CD4-positive, alpha-beta T cell treated with Interferon alpha-2 for 1 hour (primary cell): ENCODE results near the gene KCND2.
A peak's percentile ranks its signal among the peaks of the same experiment; 100 is the strongest.

ENCODE experiments used
- DNase-seq, 2 donors: peaks; one replicate each; pipeline ENCODE4 v3.0.0-alpha.2; 2020 to 2022

The KCND2 gene

GRCh38 chr7:120714945-120715344 is 442.0 kb downstream of the KCND2 start:
- no peak for DNase-seq

- no peak for DNase-seq
These were observed 443.3 kb downstream of the KCND2 start for GRCh38 chr7:120716307-120716706.

DNA sequence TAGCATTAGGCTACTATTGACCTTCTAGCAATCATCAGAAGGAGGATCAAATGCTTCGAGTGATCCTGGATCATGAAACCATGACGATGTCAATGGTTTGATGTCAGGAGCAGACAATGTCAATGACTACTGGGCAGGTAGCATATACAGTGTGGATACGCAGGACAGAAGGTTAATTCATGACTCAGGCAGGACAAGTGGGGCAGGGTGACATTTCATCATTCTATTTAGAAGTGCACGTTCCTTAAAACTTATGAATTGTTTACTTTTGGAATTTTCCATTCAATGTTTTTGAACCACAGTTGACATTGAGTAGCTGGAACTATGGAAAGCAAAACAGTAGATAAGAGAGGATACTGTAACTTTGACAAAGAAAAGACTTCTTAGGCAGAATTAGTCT is 444.2 kb downstream of the KCND2 start:
- DNase-seq: no peak

DNA sequence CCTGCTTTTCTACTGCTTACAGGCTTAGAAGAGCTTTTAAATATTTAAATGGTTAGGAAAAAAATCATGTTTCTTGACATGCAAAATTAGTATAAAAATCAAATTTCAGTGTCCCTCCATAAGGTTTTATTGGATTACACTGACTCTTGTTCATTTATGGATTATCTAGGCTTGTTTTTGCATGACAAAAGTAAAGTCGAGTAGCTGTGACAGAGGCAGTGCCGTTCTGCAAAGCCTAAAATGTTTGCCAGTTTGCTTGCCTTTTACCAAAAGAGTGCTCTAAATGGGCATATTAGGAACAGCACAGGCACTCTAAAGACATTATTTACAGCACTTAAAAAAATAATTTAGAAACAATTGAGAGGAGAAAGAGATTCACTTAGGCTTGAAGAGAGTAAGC is 445.4 kb downstream of the KCND2 start:
- DNase-seq: no peak

DNA sequence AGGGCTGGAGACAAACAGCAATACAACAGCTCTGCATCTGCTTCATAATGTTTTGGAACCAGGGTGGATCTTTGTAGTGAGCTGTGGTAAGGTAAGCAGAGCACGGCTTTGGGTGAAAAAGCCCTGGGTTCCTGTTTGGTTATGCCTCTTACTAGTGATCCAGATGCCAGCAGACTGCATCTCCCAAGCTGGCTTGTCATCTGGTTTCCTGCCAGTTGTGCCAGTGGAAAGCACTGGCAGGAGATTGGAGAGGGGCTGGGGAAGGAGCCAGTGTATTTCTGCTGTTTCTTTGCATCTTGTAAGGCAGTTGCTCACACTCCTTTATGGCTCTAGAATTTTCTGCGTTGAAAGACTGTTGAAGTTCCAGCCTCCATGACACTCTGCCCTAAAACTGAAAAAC is 447.3 kb downstream of the KCND2 start:
- DNase-seq: no peak

GRCh38 chr7:120723465-120724385 is 450.8 kb downstream of the KCND2 start:
- DNase-seq: no peak

GRCh38 chr7:120724448-120724847 is 451.5 kb downstream of the KCND2 start:
- DNase-seq: no peak

GRCh38 chr7:120724955-120725354 is 452.0 kb downstream of the KCND2 start:
- DNase-seq: no peak

GRCh38 chr7:120725376-120726039 is 452.5 kb downstream of the KCND2 start:
- peak in 1 of 2 donors; percentile 1 for DNase-seq

DNA sequence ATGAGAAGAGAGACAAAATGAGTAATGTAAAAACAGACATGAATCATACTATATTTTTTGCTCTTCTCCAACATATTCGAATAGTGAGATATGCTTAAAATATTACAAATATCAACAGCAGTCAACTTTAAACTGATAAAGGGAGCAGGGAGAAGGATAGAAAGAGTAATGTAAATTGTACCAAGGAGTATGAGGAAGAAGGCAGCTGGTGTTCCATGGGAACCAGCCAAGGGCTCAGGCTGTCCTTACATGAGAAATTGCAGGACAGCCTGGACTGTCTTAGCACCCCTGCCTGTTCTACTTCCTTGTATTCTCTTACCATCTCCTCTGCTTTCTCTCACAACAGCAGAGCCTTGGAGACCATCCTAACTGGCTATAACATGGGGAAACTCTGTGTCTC is 456.3 kb downstream of the KCND2 start:
- DNase-seq: no peak

DNA sequence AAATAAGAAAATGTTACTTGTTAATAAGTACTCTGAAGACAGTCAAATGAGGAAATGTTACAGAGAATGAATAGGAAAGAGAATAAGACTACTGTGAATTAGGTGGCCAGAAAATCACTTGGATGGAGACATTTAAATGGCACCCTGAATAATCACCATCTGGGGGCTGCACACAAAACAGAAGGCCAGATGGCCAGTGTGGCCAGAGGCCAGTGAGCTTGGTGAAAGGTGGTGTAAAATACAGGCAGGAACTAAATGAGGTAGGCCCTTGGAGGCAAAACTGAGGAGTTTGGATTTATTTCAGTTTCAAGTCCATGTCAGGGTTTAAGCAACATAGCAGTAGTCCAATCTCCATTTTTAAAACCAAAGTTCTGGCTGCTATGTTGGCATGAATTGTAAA is 458.3 kb downstream of the KCND2 start:
- no peak for DNase-seq

DNA sequence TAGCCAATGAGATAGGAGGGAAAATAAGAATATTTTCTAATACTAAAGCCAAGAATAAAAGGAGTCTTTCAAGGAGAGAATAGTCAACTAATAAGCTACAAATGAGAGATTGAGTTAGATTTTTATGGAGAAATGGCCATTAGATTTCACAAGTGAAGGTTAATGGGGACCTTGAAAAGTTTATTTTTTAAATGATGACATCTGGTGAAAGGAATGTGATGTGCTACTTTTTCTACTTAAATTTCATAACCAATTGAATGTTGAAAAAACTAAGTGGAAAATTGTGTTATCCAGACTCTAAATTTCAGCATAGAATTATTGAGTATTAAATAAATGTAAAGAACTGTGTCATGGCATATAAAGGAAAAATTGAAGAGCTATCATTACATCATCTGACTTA is 459.3 kb downstream of the KCND2 start:
- no peak for DNase-seq

DNA sequence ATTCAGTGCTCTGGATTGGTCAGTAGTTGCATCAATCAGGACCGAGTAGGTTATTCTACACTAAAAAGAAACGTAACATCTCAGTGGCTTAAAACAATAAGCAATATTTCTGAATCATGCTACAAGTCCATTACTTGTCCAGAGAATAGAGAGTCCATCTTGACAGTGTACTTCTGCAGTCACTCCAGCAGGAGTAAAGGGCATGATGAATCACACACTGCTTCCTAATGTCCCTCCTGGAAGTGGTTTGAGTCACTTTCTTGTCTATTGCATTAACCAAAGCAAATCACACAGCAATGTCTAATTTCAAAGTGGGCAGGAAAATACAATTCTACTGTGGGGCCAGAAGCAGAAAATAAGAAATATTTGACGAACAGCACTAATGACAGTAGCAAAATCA is 460.2 kb downstream of the KCND2 start:
- DNase-seq: no peak

DNA sequence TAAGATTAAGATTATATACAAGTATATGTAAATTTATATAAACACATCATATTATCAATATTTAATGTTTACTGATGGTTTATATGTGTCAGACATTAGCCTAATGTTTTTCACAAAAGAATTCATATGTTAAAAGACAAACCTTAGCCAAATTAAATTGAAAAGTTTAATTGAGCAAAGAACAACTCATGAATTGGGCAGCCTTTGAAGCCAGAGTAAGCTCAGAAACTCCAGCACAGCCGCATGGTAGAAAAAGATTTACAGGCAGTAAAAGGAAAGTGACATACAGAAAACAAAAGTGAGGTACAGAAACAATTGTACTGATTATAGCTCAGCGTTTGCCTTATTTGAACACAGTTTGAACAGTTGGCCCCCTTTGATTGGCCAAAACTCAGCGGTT is 460.9 kb downstream of the KCND2 start:
- no peak for DNase-seq

- DNase-seq: no peak
These were observed 462.8 kb downstream of the KCND2 start for GRCh38 chr7:120735791-120736190.

DNA sequence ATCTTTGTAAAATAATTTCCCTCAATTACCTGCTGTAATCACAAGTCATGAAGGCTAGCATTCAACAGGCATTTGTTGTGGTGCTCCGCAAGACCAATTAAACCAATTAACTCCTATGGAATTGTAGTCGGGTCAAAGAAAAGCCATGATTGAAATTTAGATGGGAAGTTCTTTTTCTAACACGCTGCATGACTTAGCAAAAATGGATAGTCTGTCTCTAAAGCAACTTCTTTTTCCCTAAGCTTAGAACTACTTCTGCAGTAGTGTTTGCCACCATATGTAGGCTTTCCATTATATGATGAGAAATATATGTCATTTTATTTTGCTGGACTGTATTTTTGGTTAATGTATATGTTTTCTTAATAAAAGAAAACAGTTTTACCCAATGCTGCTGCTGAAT is 465.8 kb downstream of the KCND2 start:
- no peak for DNase-seq

GRCh38 chr7:120740348-120740747 is 467.4 kb downstream of the KCND2 start:
- DNase-seq: no peak

DNA sequence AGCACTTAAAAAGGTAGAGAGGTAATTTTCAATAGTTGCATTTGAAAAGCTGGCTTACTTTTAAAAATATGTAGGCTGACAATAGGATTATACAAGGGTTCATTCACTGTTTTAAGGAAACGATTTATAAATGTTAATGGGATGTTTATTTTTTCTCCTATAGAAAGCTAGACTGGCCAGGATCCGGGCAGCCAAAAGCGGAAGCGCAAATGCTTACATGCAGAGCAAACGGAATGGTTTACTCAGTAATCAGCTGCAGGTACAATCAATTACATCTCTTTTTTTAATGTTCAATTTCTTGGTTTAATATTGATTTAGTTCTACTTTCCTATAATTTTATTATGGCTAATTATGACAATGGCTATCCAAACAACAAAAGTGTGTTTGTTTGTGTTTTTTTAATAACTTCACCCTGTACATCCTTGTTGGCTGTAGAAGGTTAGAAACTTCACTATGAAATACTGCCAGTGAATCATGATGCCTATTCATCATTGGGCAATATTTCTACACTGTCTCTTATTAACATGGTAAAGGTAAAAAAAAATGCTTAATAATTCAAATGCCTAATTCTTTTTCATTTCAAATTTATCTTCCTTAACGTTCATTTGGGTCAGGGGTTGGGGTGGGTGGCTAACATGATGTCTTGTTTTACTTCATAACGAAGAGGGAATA is 468.5 kb downstream of the KCND2 start:
- DNase-seq: no peak

- DNase-seq: no peak
These were observed 469.4 kb downstream of the KCND2 start for GRCh38 chr7:120742372-120742771.

GRCh38 chr7:120743128-120743527 is 470.2 kb downstream of the KCND2 start:
- no peak for DNase-seq

GRCh38 chr7:120760050-120760449 is 487.1 kb downstream of the KCND2 start:
- no peak for DNase-seq

DNA sequence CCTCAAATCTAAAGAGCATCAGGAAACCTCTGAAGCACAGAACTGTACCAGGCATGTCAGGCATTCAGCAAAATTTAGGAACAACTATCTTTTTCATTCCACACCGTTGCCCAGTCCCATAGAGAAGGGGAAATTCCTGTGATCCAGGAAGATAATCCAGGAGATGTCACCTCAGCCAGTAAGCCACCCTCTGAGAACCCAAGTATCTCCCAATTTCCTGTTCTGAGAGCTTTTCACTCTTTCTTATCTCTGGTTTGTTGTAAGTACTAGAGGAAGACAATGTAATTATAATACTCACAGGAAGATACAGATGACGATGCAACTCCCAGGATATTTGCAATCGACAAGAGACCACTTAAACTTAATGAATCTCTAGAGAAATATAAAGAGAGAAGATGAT is 487.9 kb downstream of the KCND2 start:
- no peak for DNase-seq

- no peak for DNase-seq
These were observed 497.2 kb downstream of the KCND2 start for GRCh38 chr7:120770206-120770605.

GRCh38 chr7:120774481-120774880 is 501.5 kb downstream of the KCND2 start:
- DNase-seq: no peak
